Activated naive CD8-positive, alpha-beta T cell treated with anti-CD3 and anti-CD28 coated beads, Interleukin-2, amount 50 U/mL, for 24 hours (primary cell): ENCODE data around the gene EGFL6.
A peak's percentile ranks its signal among the peaks of the same experiment; 100 is the strongest.
"Not testable (repeated sequence)": the region's sequence is repeated elsewhere in the genome, so short reads cannot be mapped to it uniquely, and the experiment has no call there.

Experiments
- ATAC-seq: fragments of 150-1000 bp; cut with Tn5 transposase; one replicate; pipeline ENCODE4 v1.10.0; 2021
- DNase-seq: peaks from one replicate; pipeline ENCODE4 v3.0.0; 2021
- H3K27ac Mint-ChIP-seq: one replicate; pipeline ENCODE4 v1.8.0; 2021; ENCODE audit warnings: mild to moderate bottlenecking, mixed read lengths
- H3K27me3 Mint-ChIP-seq: one replicate; pipeline ENCODE4 v1.8.0; 2021; ENCODE audit warnings: mixed read lengths
- H3K36me3 Mint-ChIP-seq: one replicate; pipeline ENCODE4 v1.8.0; 2021; ENCODE audit warnings: low read depth, mixed read lengths
- H3K4me1 Mint-ChIP-seq: one replicate; pipeline ENCODE4 v1.8.0; 2021; ENCODE audit warnings: mixed read lengths
- H3K4me3 Mint-ChIP-seq: one replicate; pipeline ENCODE4 v1.8.0; 2021; ENCODE audit warnings: mild to moderate bottlenecking, moderate library complexity, mixed read lengths
- H3K9me3 Mint-ChIP-seq: one replicate; pipeline ENCODE4 v1.8.0; 2021; ENCODE audit warnings: mixed read lengths

EGFL6 gene

DNA sequence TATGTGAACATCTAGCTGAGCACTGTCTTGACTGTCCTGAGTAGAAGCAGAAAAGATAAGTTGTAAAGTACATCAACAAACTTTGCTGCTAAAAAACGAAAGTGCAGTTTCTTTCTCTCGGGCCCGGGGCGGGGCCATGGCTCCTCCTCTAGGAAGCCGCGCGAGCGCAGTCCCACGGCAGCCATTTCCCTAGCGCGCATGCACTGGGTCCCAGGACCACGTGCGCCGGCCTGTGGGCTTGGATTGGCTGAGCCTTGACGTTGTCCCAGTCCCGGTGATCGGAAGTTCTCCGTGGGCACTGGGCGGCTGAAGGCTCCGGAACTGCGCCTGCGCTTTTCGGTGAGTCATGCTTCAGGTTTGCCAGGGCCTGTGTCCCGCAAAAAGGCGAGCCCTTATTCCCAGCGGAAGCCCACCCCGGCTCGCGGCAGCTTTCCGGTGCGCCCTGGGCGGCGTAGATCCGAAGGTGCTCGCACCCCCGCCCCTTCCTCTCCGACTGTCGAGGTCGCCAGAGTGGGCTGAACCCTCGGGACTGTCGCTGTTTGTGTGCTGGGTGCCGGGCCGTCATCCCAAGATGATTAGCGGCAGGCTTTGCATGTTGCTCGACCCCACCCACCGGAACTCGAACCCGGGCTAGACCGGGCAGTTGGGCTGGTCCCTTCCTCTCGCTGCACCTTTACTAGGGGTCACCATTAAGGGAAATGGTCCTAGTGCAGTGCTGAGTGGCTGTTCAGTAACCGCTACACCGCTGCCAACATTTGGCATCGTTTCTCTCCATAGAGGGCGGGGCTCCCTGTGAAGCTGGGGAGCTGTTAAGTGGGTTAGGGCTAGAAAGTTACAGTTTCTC lies 83.7 kb downstream of the EGFL6 start, which contains the start of gene TCEANC:
TSS of gene TCEANC (plus strand) at position 292 of the 844 bp plus-strand sequence. CDS start 9,368 bp downstream, outside the sequence.
- Mint-ChIP-seq H3K4me1 (peaks cover 15% of the 10 kb centered on the region), H3K27ac (peak within 1 kb of the TSS; percentile 86), H3K27me3 (no peaks in the 10 kb centered on the region), H3K4me3 (peak within 1 kb of the TSS; percentile 81), H3K36me3 (no peaks in the 10 kb centered on the region), H3K9me3 (no peaks in the 10 kb centered on the region)
- DNase-seq = peak; percentile 89
- peak; percentile 94 for ATAC-seq

GRCh38 chrX:13654116-13654515 lies 84.7 kb downstream of the EGFL6 start:
- Mint-ChIP-seq H3K4me1 (peaks cover 18% of the 10 kb centered on the region), H3K27ac (no peak overlapping the region), H3K4me3 (no peak overlapping the region), H3K36me3 (no peaks in the 10 kb centered on the region), H3K9me3 (no peaks in the 10 kb centered on the region), H3K27me3 (no peaks in the 10 kb centered on the region)
- no peak for DNase-seq
- ATAC-seq = no peak

DNA sequence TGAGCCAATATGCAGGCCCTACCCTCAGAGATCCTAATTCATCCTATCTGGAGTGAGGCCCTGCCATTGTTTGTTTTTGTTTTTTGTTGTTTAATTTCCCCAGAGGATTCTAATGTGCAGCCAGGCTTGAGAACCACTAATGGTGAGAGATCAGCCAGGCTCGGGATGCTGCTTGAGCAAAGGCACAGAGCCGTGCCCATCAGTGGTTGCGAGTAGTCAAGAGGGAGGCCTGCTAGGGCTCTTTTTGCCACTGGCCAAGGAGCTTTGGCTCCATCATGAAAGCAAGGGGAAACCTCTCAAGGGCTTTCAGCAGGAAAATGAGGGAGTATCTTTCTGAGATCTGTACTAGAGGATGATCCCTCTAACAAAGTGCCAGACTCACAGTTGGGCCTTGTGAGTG lies 86.3 kb downstream of the EGFL6 start:
- Mint-ChIP-seq H3K27ac (no peak overlapping the region), H3K36me3 (no peaks in the 10 kb centered on the region), H3K4me3 (no peak overlapping the region), H3K4me1 (peaks cover 20% of the 10 kb centered on the region), H3K9me3 (no peaks in the 10 kb centered on the region), H3K27me3 (no peaks in the 10 kb centered on the region)
- no peak for DNase-seq
- ATAC-seq = no peak

DNA sequence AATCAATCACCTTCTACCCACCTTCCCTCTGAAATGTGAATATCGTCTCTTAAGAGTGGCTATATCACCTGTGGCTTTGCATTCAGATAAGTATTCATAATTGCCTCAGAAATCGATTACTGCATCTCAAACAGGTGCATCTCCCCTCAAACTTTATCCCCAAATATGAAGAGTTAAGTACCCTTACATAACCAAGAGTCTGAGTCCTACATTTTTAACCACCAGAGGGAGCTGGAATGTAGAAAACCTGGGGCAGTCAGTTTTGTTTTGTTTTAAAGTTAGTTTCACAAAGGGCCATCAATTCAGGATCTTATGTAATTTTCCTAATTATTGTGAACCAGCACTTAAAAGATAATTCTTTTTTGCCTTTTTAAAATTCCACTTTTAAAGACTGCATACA lies 89.2 kb downstream of the EGFL6 start:
- no peak for ATAC-seq
- peak overlapping the region; percentile 30 for H3K27ac Mint-ChIP-seq

DNA sequence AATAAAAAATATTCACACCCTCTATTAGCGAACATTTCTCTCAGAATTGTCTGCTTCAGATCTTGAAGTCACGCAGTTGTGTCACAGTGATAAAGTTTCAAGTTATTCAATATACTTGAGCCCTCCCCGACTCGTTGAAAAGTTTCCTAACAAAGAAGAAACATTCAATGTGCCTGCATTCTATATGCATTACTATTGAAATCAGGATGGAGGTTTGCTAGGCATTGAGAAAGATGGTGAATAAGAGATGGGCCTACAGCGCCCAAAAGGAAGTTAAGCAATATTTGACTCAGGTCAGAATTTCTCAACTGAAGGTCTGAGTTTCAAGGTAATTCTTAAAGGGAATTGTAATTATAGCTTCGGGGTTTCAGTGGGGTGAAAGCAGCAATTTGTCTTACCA lies 89.7 kb downstream of the EGFL6 start:
- Mint-ChIP-seq H3K4me3 (no peak overlapping the region), H3K9me3 (no peaks in the 10 kb centered on the region), H3K4me1 (peaks cover 18% of the 10 kb centered on the region), H3K27ac (no peak overlapping the region), H3K36me3 (no peaks in the 10 kb centered on the region), H3K27me3 (no peaks in the 10 kb centered on the region)
- DNase-seq (no peak), ATAC-seq (no peak)

More for the DNA sequence above, 89.2 kb downstream of the EGFL6 start:
- no peak for DNase-seq
- no peaks in the 10 kb centered on the region for H3K27me3 Mint-ChIP-seq
- no peaks in the 10 kb centered on the region for H3K36me3 Mint-ChIP-seq
- H3K9me3 Mint-ChIP-seq = no peaks in the 10 kb centered on the region
- H3K4me3 Mint-ChIP-seq = no peak overlapping the region
- H3K4me1 Mint-ChIP-seq = peaks cover 18% of the 10 kb centered on the region

GRCh38 chrX:13661735-13662288 lies 92.4 kb downstream of the EGFL6 start:
- no peak for DNase-seq
- ATAC-seq = peak; percentile 24
- no peak overlapping the region for H3K4me3 Mint-ChIP-seq
- no peaks in the 10 kb centered on the region for H3K36me3 Mint-ChIP-seq
- H3K9me3 Mint-ChIP-seq = no peaks in the 10 kb centered on the region
- H3K27me3 Mint-ChIP-seq = no peaks in the 10 kb centered on the region
- H3K4me1 Mint-ChIP-seq = peaks cover 12% of the 10 kb centered on the region
- H3K27ac Mint-ChIP-seq = peak overlapping the region; percentile 12

DNA sequence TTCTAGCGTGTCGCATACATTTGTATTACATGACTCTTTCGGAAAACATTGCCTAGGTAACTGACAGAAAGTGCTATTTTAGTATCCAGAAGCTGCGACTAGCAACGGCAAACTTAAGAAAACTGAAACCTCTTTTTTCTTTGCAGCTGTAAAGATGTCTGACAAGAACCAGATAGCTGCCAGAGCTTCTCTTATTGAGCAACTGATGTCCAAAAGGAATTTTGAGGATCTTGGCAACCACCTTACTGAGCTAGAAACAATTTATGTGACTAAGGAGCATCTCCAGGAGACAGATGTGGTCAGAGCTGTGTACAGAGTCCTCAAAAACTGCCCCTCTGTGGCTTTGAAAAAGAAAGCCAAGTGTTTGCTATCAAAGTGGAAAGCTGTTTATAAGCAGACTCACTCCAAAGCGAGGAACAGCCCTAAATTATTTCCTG lies 93.0 kb downstream of the EGFL6 start:
- DNase-seq = no peak
- no peak overlapping the region for H3K27ac Mint-ChIP-seq

GRCh38 chrX:13664020-13664419 lies 94.6 kb downstream of the EGFL6 start:
- H3K27me3 Mint-ChIP-seq = no peaks in the 10 kb centered on the region

More for the DNA sequence above, 93.0 kb downstream of the EGFL6 start:
- H3K9me3 Mint-ChIP-seq = no peaks in the 10 kb centered on the region
- ATAC-seq = no peak
- H3K4me1 Mint-ChIP-seq = peaks cover 12% of the 10 kb centered on the region
- H3K4me3 Mint-ChIP-seq = no peak overlapping the region
- H3K36me3 Mint-ChIP-seq = no peaks in the 10 kb centered on the region
- H3K27me3 Mint-ChIP-seq = no peaks in the 10 kb centered on the region

DNA sequence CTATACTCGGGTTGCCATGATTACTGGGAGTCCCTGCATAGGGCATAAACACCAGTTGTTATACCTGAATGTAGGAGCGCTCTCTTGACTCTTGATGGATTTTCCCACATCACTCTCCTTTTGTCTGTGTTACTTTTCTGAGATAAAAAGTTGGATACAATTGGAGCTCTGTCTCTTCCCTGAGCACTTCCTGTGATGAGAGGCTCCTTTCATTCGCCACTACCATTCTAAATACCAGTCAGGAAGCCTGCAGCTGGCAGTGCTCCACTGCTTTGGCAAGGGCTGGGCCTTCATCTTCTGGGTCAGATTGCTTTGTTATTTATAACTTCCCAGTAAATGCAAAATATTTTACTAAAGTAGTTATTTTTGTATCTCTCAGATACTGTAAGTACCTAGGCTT lies 97.4 kb downstream of the EGFL6 start:
- Mint-ChIP-seq H3K36me3 (no peaks in the 10 kb centered on the region), H3K4me3 (no peak overlapping the region), H3K4me1 (peaks cover 36% of the 10 kb centered on the region), H3K27me3 (no peaks in the 10 kb centered on the region), H3K9me3 (no peaks in the 10 kb centered on the region), H3K27ac (no peak overlapping the region)
- ATAC-seq (no peak), DNase-seq (no peak)

More at GRCh38 chrX:13664020-13664419, 94.6 kb downstream of the EGFL6 start:
- ATAC-seq (no peak), DNase-seq (no peak)
- Mint-ChIP-seq H3K4me1 (peaks cover 15% of the 10 kb centered on the region), H3K9me3 (no peaks in the 10 kb centered on the region), H3K4me3 (no peak overlapping the region), H3K36me3 (no peaks in the 10 kb centered on the region), H3K27ac (no peak overlapping the region)

GRCh38 chrX:13667919-13668318 lies 98.5 kb downstream of the EGFL6 start:
- no peak overlapping the region for H3K27ac Mint-ChIP-seq
- no peaks in the 10 kb centered on the region for H3K36me3 Mint-ChIP-seq
- H3K4me1 Mint-ChIP-seq = peaks cover 32% of the 10 kb centered on the region
- DNase-seq (no peak), ATAC-seq (no peak)
- no peak overlapping the region for H3K4me3 Mint-ChIP-seq
- no peaks in the 10 kb centered on the region for H3K9me3 Mint-ChIP-seq
- H3K27me3 Mint-ChIP-seq = no peaks in the 10 kb centered on the region

DNA sequence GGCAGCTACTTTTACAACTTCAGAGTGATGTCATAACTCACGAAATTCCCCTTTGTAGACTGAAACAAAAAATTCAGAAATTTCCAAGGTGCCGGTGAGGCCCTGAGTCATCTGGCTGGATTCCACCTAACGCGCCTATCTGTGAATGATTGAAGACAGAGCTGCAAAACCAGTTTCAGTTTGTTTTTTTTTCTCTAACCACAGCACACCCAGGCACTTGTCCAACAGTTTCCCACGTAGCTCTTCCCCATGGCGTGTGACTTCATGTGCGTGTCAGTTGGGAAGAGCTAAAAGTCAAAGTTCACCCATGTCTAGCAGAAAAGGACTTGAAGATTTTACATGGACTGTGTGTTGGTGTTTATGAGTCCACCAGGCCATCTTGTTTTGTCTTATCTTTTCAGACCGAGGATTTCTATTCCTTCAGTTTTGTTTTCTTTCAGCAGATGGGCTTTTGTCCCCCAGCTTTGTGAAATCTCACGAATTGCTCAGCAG lies 99.9 kb downstream of the EGFL6 start:
- H3K4me3 Mint-ChIP-seq = peak overlapping the region; percentile 66
- peak; percentile 32 for DNase-seq
- no peaks in the 10 kb centered on the region for H3K36me3 Mint-ChIP-seq

DNA sequence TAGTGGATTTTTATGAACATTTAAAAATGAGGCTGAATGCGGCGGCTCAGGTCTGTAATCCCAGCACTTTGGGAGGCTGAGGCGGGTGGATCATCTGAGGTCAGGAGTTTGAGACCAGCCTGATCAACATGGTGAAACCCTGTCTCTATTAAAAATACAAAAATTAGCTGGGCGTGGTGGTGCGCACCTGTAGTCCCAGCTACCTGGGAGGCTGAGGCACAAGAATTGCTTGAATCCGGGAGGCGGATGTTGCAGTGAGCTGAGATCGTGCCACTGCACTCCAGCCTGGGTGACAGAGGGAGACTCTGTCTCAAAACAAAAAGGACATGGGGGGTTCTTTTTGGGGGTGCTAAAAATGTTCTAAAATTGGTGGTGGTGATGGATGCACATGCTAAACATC lies 100.4 kb downstream of the EGFL6 start:
- peak; percentile 38 for ATAC-seq
- Mint-ChIP-seq H3K4me1 (peaks cover 32% of the 10 kb centered on the region), H3K4me3 (peak overlapping the region; percentile 66), H3K27ac (peak overlapping the region; percentile 96)
- H3K9me3 Mint-ChIP-seq, H3K27me3 Mint-ChIP-seq, H3K36me3 Mint-ChIP-seq, DNase-seq: not testable (repeated sequence)

More for the DNA sequence above, 99.9 kb downstream of the EGFL6 start:
- Mint-ChIP-seq H3K4me1 (peaks cover 32% of the 10 kb centered on the region), H3K27ac (peak overlapping the region; percentile 96), H3K9me3 (no peaks in the 10 kb centered on the region), H3K27me3 (no peaks in the 10 kb centered on the region)
- peak; percentile 93 for ATAC-seq

- Mint-ChIP-seq H3K9me3 (no peaks in the 10 kb centered on the region), H3K4me1 (peaks cover 32% of the 10 kb centered on the region), H3K36me3 (no peaks in the 10 kb centered on the region), H3K27me3 (no peaks in the 10 kb centered on the region), H3K27ac (peak overlapping the region; percentile 96), H3K4me3 (peak overlapping the region; percentile 66)
- DNase-seq = no peak
- ATAC-seq = no peak
Measured at GRCh38 chrX:13670197-13670596, 100.8 kb downstream of the EGFL6 start.

DNA sequence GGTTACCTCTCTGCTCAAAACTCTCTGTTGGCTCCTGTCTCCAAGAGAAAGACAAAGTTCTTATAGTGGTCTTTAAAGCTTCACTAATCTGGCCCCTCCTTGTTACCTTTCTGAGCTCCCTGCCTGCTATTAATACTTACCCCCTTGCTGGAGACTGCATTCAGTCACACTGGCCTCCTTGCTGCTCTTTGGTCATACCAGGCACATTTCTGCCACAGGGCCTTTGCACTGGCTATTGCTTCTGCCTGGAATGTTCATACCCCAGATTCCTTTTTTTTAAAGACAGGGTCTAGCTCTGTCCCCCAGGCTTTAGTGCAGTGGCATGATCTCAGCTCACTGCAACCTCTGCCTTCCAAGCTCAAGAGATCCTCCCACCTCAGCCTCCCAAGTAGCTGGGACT lies 103.6 kb downstream of the EGFL6 start:
- H3K27ac Mint-ChIP-seq = no peak overlapping the region
- H3K4me1 Mint-ChIP-seq = peaks cover 29% of the 10 kb centered on the region
- H3K9me3 Mint-ChIP-seq = no peaks in the 10 kb centered on the region
- H3K36me3 Mint-ChIP-seq = no peaks in the 10 kb centered on the region
- DNase-seq = no peak
- no peak overlapping the region for H3K4me3 Mint-ChIP-seq
- no peaks in the 10 kb centered on the region for H3K27me3 Mint-ChIP-seq
- ATAC-seq = no peak

DNA sequence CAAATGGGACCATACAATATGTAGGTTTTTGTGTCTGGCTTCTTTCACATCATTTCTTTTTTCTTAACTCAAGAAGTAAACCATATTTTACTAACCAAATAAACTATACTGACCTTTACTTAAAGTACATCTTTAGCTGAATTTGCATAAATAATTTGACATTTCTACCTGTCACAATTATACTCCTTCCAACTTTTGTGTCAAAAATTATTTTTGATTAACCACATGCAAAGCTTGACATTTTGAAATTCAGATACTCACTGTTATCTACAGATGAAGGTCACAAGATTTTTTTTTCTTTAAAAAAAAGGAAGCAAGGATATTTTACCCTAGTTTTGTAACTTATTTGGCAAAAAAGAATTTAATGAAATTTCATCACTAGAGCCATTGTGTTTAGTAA lies 107.5 kb downstream of the EGFL6 start:
- Mint-ChIP-seq H3K9me3 (no peaks in the 10 kb centered on the region), H3K4me3 (no peak overlapping the region), H3K27me3 (no peaks in the 10 kb centered on the region), H3K27ac (no peak overlapping the region), H3K36me3 (no peaks in the 10 kb centered on the region), H3K4me1 (no peaks in the 10 kb centered on the region)
- DNase-seq = no peak
- no peak for ATAC-seq
